Heart right ventricle (tissue), 16 donors: ENCODE results near the gene COL1A2. TPM values are rescaled to one million over a fixed set of nuclear protein-coding genes. Genes with fewer than 3 reads are reported as not detected.

Experiments used
- ATAC-seq, 8 donors: fragments of 200-7000 bp; cut with Tn5 transposase; one replicate each; pipeline ENCODE4 v1.9.1; 2020; ENCODE audit warnings: mild to moderate bottlenecking in 8 of 8, moderate library complexity in 8 of 8, moderate number of reproducible peaks in 1 of 8
- DNase-seq, 2 donors: peaks; one replicate each; pipeline ENCODE4 v3.0.0-alpha.2; 2020
- H3K27ac ChIP-seq, 10 donors: fragments of 200-600 bp; sonication (generic) in 2 of 10; one replicate each; pipeline versions ENCODE4 v1.5.0 to v1.8.0; 2020 to 2022; ENCODE audit warnings: mild to moderate bottlenecking in 3 of 10
- H3K27me3 ChIP-seq, 7 donors: fragments of 200-600 bp; one replicate each; pipeline ENCODE4 v1.8.0; 2021 to 2022; ENCODE audit warnings: mild to moderate bottlenecking in 2 of 7
- H3K36me3 ChIP-seq, 9 donors: fragments of 200-600 bp; sonication (generic) in 1 of 9; one replicate each; pipeline versions ENCODE4 v1.5.0 to v1.8.0; 2020 to 2022; ENCODE audit warnings: mild to moderate bottlenecking in 2 of 9
- H3K4me1 ChIP-seq, 9 donors: fragments of 200-600 bp; sonication (generic) in 1 of 9; one replicate each; pipeline versions ENCODE4 v1.5.0 to v1.8.0; 2020 to 2022; ENCODE audit warnings: mild to moderate bottlenecking in 4 of 9
- H3K4me3 ChIP-seq, 10 donors: fragments of 200-600 bp; sonication (generic) in 2 of 10; one replicate each; pipeline versions ENCODE4 v1.5.0 to v1.8.0; 2020 to 2022; ENCODE audit warnings: mild to moderate bottlenecking in 7 of 10, moderate library complexity in 2 of 10
- H3K9me3 ChIP-seq, 11 donors: fragments of 200-600 bp in 10 of 11; sonication (generic) in 2 of 11; one replicate each; pipeline versions ENCODE4 v1.5.0 to v1.8.0; 2013 to 2022; ENCODE audit warnings: mild to moderate bottlenecking in 2 of 11, control low read depth in 1 of 11, moderate library complexity in 1 of 11
- WGBS, 2 donors: extraction: QIAGEN DNeasy Blood & Tissue Kit; methylation state at CpG; one replicate each; pipeline ENCODE4 v1.1.7; 2013; ENCODE audit warnings: inconsistent platforms in 1 of 2; 5-methylcytosine and 5-hydroxymethylcytosine counted together
- intact Hi-C, 10 donors: fragments of 100-400 bp; cut with DNase I; formaldehyde crosslinking; loops; one replicate each; pipeline versions ENCODE4 v1.11.1 to v1.14.2; 2022
- polyA plus RNA-seq, 2 donors: library from polyadenylated mRNA; stranded (reverse); fragments of 200-250 nt; gene quantifications; one replicate each; pipeline ENCODE4 v1.2.3, GENCODE V29; 2013
- total RNA-seq, 10 donors: library from RNA; stranded (reverse); fragmentation: NEBNext Ultra II Directional in 3 of 10; extraction: Animal tissue kit (Norgen Biotek cat#: 25700) in 3 of 10; gene quantifications; one replicate each; pipeline versions ENCODE4 v1.2.1 to v1.2.4, GENCODE V29; 2021 to 2023
- TF ChIP-seq, protein P1 (sequence below), 9 donors: fragments of 200-600 bp; sonication (generic) in 2 of 9; IDR thresholded peaks; one replicate each; pipeline versions ENCODE4 v1.5.0 to v1.8.0; 2021 to 2022; ENCODE audit warnings: antibody characterized with exemption in 9 of 9, mild to moderate bottlenecking in 5 of 9, moderate library complexity in 1 of 9
- donor health status: Arrhythmogenic right ventricular cardiomyopathy.
- donor health status: ischemic (EF 13 %, LVEDD 7.1; RV severe dilation, severe dysfunction).
- donor health status: healthy with polysubstance abuse.
- donor health status: DM: no; HTN: yes; CAD: no.
- donor health status: DM: no; HTN: no; CAD: no.
- donor health status: ischemic (EF 25% LVEDD 6.9; RV normal size, moderate dysfunction).
- donor health status: ischemic (EF 25% LVEDD 5.7; RV mildly dilated, moderate dysfunction).
- donor health status: healthy.
- donor health status: DM: yes; HTN: yes; CAD: no.
- donor health status: Ischemic cardiomyopathy.
- donor health status: ischemic (EF 35%, LVEDD 5.7; RV mildly dilated, moderate dysfunction).
- donor health status: nonischemic (EF 11% LVEDD 7.7; RV severe dilation, severe dysfunction).
- donor health status: DM: yes; HTN: yes; CAD: no.
- donor health status: PGD.
- donor health status: ischemic (EF 29% LVEDD 5.4; RV normal size, mild dysfunction).
- donor health status: nonischemic (EF 23%, LVEDD 6.1; RV moderate dilation, normal function).

Gene COL1A2
- total and polyA plus RNA-seq, 12 donors = 45.2 to 428 (median 91.0) TPM

DNA sequence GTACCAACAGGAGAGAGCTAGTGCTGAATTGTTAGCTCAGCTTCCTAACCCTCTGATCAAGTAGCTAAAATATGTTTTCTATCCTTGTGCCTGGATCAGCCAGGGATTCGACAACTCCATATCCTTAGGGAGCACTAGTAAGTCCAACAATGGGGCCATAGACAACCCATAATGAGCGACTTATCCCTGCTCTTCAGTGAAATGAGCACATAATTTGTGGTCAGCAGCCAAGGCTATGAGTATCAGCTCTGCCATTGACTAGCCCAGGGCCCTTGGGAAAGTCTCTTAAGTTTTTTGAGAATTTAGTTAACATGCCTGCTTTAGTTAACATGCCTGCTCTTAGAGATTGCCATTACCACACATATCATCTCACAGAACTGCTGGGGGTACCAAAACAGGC is 39.3 kb downstream of the COL1A2 start:
- intact Hi-C loops = loop anchor here in 6 of 10 donors (2.0 to 10.0 kb wide), 6 partner anchors 143 to 1189 kb away; partner anchors contain the start of gene TFPI2 (in 1 of the 6)
- TF ChIP-seq, protein P1, sequence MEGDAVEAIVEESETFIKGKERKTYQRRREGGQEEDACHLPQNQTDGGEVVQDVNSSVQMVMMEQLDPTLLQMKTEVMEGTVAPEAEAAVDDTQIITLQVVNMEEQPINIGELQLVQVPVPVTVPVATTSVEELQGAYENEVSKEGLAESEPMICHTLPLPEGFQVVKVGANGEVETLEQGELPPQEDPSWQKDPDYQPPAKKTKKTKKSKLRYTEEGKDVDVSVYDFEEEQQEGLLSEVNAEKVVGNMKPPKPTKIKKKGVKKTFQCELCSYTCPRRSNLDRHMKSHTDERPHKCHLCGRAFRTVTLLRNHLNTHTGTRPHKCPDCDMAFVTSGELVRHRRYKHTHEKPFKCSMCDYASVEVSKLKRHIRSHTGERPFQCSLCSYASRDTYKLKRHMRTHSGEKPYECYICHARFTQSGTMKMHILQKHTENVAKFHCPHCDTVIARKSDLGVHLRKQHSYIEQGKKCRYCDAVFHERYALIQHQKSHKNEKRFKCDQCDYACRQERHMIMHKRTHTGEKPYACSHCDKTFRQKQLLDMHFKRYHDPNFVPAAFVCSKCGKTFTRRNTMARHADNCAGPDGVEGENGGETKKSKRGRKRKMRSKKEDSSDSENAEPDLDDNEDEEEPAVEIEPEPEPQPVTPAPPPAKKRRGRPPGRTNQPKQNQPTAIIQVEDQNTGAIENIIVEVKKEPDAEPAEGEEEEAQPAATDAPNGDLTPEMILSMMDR (IDR thresholded peaks at IDR 0.05) = no peak
- peaks cover 0 to 5% (median 0%) of the 10 kb centered on the region in 9 donors for H3K4me1 ChIP-seq
- no peak overlapping the region for H3K4me3 ChIP-seq
- H3K36me3 ChIP-seq = peaks cover 0 to 18% (median 0%) of the 10 kb centered on the region in 9 donors
- no peaks in the 10 kb centered on the region for H3K9me3 ChIP-seq
- DNase-seq = no peak
- H3K27ac ChIP-seq = no peak overlapping the region
- ATAC-seq = peak in 2 of 8 donors; percentile 21 to 31
- peaks cover 0 to 14% (median 8%) of the 10 kb centered on the region in 7 donors for H3K27me3 ChIP-seq
- WGBS, 2 donors = 71 to 74% methylated on average over 2 of the region's 2 CpGs

DNA sequence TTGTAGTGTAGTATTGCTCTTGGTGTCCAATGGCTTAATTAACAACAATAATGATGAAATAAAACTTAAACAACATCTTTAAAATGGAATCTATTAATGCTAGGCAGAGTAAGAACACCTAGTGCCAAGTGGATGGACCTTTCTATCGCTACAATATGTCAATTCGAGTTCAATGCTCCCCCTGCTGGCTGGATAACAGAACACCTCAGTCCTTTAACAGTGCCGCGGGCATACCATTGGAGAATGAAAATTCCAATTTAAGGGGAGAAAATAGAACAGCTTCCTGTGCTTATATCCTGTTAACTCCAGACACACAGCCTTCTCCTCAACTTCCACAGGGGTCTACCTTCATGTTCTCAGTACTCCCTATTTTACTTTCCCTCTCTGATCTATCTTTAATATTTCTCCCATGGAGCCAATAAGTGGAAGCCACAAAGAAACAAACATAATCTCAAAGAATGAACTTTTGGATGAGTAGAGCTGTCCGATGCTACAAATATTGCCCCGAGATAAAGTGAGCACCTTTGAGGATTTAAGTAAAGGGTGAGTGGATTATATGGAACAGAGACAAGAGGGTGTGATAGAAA is 41.4 kb downstream of the COL1A2 start:
- intact Hi-C loops = loop anchor here in 5 of 10 donors (1.0 to 10.0 kb wide), 6 partner anchors 144 to 1191 kb away; partner anchors contain the start of gene TFPI2 (in 1 of the 5)
- Histone ChIP-seq H3K36me3 (no peaks in the 10 kb centered on the region), H3K27ac (no peak overlapping the region), H3K4me3 (no peak overlapping the region), H3K9me3 (no peaks in the 10 kb centered on the region), H3K27me3 (peaks cover 0 to 14% (median 8%) of the 10 kb centered on the region in 7 donors), H3K4me1 (peaks cover 0 to 15% (median 0%) of the 10 kb centered on the region in 9 donors)
- DNase-seq (peak in 1 of 2 donors; percentile 80), ATAC-seq (peak; percentile 71 to 85 (median 81))
- TF ChIP-seq, protein P1 (IDR thresholded peaks at IDR 0.05) = peak; percentile 59 to 88 (median 85)
- 20 to 21% methylated on average over 6 of the region's 6 CpGs for WGBS, 2 donors

DNA sequence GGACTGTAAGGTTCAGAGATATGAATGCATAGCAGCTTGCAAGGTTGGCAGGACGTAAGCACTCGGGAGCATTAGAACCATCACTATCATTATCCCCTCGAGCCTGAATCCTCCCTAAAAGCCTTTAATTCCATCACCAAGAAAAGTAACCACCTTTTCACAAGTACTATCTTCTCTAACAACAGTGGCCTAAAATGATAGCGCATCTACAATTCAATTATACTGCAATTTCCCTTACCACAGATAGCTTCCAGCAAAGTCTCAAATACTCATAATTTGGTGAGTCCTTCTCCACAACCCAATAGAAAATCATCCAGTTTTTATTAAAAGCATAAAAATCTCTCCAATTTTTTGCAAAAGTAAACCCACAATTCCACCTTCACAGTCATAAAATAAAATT is 42.0 kb downstream of the COL1A2 start:
- intact Hi-C loops = loop anchor here in 5 of 10 donors (1.0 to 10.0 kb wide), 6 partner anchors 144 to 1192 kb away; partner anchors contain the start of gene TFPI2 (in 1 of the 5)
- 93 to 96% methylated on average over 4 of the region's 4 CpGs for WGBS, 2 donors
- no peaks in the 10 kb centered on the region for H3K36me3 ChIP-seq
- ATAC-seq = no peak
- H3K27me3 ChIP-seq = peaks cover 0 to 14% (median 8%) of the 10 kb centered on the region in 7 donors
- H3K9me3 ChIP-seq = no peaks in the 10 kb centered on the region
- no peak overlapping the region for H3K27ac ChIP-seq
- H3K4me1 ChIP-seq = peaks cover 0 to 15% (median 0%) of the 10 kb centered on the region in 9 donors
- TF ChIP-seq, protein P1 (IDR thresholded peaks at IDR 0.05) = no peak
- no peak overlapping the region for H3K4me3 ChIP-seq
- DNase-seq = no peak

DNA sequence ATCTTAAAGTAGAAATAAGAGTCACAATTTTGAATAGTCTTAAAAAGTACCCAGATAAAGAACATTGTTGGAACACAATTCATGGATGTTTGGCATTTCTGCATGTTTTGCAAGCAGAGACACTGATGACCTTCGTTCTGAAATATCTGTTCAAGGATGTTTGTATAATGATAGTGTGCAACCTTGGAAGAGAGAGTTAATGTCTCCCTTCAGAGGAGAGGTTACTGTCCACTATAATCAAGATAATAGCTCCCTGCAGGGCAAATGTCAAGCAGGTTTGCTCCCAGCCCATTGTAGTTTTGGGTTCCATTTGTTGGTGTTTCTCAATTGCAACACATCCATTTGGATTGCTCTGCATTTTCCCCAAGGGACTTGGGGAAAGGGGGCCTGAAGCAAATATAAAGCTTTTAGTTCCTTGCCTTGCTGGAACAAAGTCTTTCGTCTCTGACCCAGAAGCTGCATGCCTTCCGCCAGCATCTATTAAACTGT is 45.2 kb downstream of the COL1A2 start:
- intact Hi-C loops = loop anchor here in 5 of 10 donors (5.0 to 10.0 kb wide), 6 partner anchors 148 to 1195 kb away; partner anchors contain the start of genes SGCE (in 1 of the 5) and TFPI2 (in 1 of the 5)
- 53 to 63% methylated on average over 3 of the region's 3 CpGs for WGBS, 2 donors
- TF ChIP-seq, protein P1 (IDR thresholded peaks at IDR 0.05) = no peak
- Histone ChIP-seq H3K4me1 (peaks cover 0 to 15% (median 0%) of the 10 kb centered on the region in 9 donors), H3K4me3 (no peak overlapping the region), H3K27me3 (peaks cover 0 to 14% (median 8%) of the 10 kb centered on the region in 7 donors), H3K36me3 (no peaks in the 10 kb centered on the region), H3K27ac (no peak overlapping the region), H3K9me3 (no peaks in the 10 kb centered on the region)
- DNase-seq (no peak), ATAC-seq (no peak)
